Measurements from ENCODE around the gene AFF3. TPM values are rescaled to one million over a fixed set of nuclear protein-coding genes. Genes with fewer than 3 reads are reported as not detected.
"Not testable (repeated sequence)": the region's sequence is repeated elsewhere in the genome, so short reads cannot be mapped to it uniquely, and the experiment has no call there.

AFF3 gene
- total RNA-seq, 2 donors from 2014 or later, result 10.8 to 16.2 TPM

DNA sequence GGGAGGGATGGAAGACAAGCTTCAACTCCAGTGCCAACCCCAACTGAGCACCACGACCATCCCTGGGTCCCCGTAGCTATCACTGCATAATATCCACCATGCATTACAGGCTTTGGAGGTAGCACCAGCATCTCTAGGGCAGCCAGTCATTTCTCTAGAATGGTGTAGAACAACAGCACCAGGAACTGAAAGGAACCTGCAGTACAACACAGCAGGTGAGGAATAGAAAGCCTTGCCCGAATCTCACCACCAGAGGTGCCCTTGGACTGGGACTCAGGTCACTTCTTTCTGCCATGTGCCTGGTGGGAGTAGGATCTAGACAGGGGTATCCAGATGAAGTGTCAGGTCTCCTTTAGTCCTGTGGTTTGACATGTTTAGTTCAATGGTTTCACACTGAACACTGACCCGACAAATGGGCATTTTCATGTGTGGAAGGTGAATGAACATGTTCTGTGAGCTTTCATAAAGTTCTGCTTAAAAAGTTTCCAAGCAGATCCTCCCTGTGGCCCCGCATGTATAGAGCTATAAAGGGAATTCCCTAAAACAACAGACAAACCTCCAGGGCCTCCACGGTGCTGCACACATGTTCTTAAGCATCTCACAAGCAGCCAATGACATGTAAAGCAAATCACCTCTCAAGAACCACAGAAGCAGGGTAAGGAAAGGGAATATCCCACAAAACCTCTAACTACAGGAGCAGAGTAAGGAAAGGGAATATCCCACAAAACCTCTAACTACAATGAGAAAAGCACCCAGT lies 208.3 kb downstream of the AFF3 start:
- Histone ChIP-seq H3K27ac (no peak overlapping the region), H3K36me3 (no peaks in the 10 kb centered on the region), H3K4me3 (no peak overlapping the region), H3K27me3 (no peaks in the 10 kb centered on the region), H3K4me1 (no peaks in the 10 kb centered on the region), H3K9me3 (no peaks in the 10 kb centered on the region)
- no peak for TF ChIP-seq CTCF (IDR thresholded peaks at IDR 0.05)
- DNase-seq (ENCODE audit: low spot score), result no peak

DNA sequence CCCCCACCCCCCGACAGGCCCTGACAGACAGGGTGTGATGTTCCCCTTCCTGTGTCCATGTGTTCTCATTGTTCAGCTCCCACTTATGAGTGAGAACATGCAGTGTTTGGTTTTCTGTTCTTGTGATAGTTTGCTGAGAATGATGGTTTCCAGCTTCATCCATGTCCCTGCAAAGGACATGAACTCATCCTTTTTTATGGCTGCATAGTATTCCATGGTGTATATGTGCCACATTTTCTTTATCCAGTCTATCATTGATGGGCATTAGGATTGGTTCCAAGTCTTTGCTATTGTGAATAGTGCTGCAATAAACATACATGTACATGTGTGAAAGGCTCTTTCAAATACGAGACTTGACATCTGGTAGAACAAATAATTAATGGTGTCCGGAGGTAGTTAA lies 208.9 kb downstream of the AFF3 start:
- H3K27me3 ChIP-seq; DNase-seq (ENCODE audit: low spot score); H3K27ac ChIP-seq; H3K4me1 ChIP-seq; H3K9me3 ChIP-seq; H3K4me3 ChIP-seq; H3K36me3 ChIP-seq: not testable (repeated sequence)

GRCh38 chr2:99928470-99929053 lies 213.8 kb downstream of the AFF3 start:
- Histone ChIP-seq H3K27me3 (no peaks in the 10 kb centered on the region), H3K4me3 (no peak overlapping the region), H3K9me3 (no peaks in the 10 kb centered on the region), H3K27ac (no peak overlapping the region), H3K4me1 (no peaks in the 10 kb centered on the region), H3K36me3 (no peaks in the 10 kb centered on the region)
- DNase-seq (ENCODE audit: low spot score), result no peak
- no peak for TF ChIP-seq CTCF (IDR thresholded peaks at IDR 0.05)

DNA sequence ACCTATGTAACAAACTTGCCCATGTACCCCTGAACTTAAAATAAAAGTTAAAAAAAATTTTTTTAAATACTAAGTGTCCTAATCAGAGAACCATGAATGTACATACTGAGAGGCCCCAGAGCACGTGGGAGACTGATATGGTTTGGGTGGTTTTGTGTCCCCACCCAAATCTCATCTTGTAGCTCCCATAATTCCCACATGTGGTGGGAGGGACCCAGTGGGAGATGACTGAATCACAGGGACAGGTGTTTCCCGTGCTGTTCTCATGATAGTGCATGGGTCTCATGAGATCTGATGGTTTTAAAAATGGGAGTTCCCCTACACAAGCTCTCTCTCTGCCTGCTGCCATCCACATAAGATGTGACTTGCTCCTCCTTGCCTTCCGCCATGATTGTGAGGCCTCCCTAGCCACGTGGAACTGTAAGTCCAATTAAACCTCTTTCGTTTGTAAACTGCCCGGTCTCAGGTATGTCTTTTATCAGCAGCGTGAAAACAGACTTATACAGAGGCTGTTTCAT lies 214.6 kb downstream of the AFF3 start:
- not testable (repeated sequence) for H3K4me3 ChIP-seq; DNase-seq (ENCODE audit: low spot score); H3K9me3 ChIP-seq; H3K36me3 ChIP-seq; H3K4me1 ChIP-seq; H3K27me3 ChIP-seq; H3K27ac ChIP-seq

- H3K4me3 ChIP-seq, result no peak overlapping the region
- no peaks in the 10 kb centered on the region for H3K36me3 ChIP-seq
- H3K27me3 ChIP-seq, result no peaks in the 10 kb centered on the region
- no peaks in the 10 kb centered on the region for H3K4me1 ChIP-seq
- DNase-seq (ENCODE audit: low spot score), result no peak
- peaks cover 0 to 1% of the 10 kb centered on the region in 2 donors for H3K9me3 ChIP-seq
- no peak overlapping the region for H3K27ac ChIP-seq
- no peak for TF ChIP-seq CTCF (IDR thresholded peaks at IDR 0.05)
Measured at GRCh38 chr2:99926986-99927385, 215.4 kb downstream of the AFF3 start.

DNA sequence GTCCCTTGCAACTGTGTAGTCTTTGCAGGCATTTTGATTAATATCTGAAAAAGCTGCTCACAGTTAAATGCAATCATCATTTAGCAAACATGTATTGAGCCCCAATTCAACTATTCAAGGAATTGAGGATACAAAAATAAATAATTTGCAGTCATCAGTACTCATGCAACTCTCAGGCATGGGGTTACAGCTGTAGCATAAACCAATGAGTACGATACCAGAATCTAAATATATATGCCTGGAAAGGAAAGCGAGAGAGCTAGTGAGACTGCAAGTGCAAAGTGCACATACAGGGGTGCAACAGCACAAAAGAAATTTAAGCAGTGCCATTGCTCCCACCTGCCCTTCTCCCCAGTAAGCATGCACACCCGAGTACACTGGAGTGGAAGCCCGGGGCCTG lies 216.4 kb downstream of the AFF3 start:
- H3K4me1 ChIP-seq, result no peaks in the 10 kb centered on the region
- no peaks in the 10 kb centered on the region for H3K27me3 ChIP-seq
- H3K4me3 ChIP-seq, result no peak overlapping the region
- no peak for DNase-seq (ENCODE audit: low spot score)
- peaks cover 0 to 5% of the 10 kb centered on the region in 2 donors for H3K9me3 ChIP-seq
- H3K27ac ChIP-seq, result no peak overlapping the region
- no peaks in the 10 kb centered on the region for H3K36me3 ChIP-seq
- no peak for TF ChIP-seq CTCF (IDR thresholded peaks at IDR 0.05)
